RWPE2 (cell line): ENCODE measurements around the gene TCERG1L.

Source experiments
- ATAC-seq: fragments of 200-7000 bp; cut with Tn5 transposase; 3 replicates; pipeline ENCODE4 v1.9.1; 2021; ENCODE audit warnings: low read depth
- DNase-seq: peaks from one replicate; pipeline ENCODE4 v3.0.0-alpha.2; 2020; ENCODE audit warnings: low spot score
- H3K27ac ChIP-seq: fragments of 450-650 bp; 2 replicates; pipeline ENCODE4 v1.5.1; 2017; ENCODE audit warnings: mild to moderate bottlenecking; ENCODE audit not compliant: poor library complexity, severe bottlenecking
- H3K27me3 ChIP-seq: fragments of 250-450 bp; sonication (Bioruptor Pico); 2 replicates; pipeline ENCODE4 v1.5.1; 2021; ENCODE audit warnings: mild to moderate bottlenecking, moderate library complexity; ENCODE audit not compliant: insufficient read depth, poor library complexity, severe bottlenecking
- H3K36me3 ChIP-seq: fragments of 250-450 bp; sonication (Bioruptor Pico); 2 replicates; pipeline ENCODE4 v1.5.1; 2020; ENCODE audit warnings: low read depth, mild to moderate bottlenecking, moderate library complexity
- H3K4me1 ChIP-seq: fragments of 250-450 bp; sonication (Bioruptor Pico); 2 replicates; pipeline ENCODE4 v1.5.1; 2021; ENCODE audit warnings: mild to moderate bottlenecking, moderate library complexity; ENCODE audit not compliant: insufficient read depth, poor library complexity, severe bottlenecking
- H3K4me3 ChIP-seq: fragments of 250-450 bp; sonication (Bioruptor Pico); 2 replicates; pipeline ENCODE4 v1.5.1; 2021; ENCODE audit warnings: mild to moderate bottlenecking, moderate library complexity; ENCODE audit not compliant: severe bottlenecking
- H3K9me3 ChIP-seq: fragments of 250-450 bp; sonication (Bioruptor Pico); 2 replicates; pipeline ENCODE4 v1.5.1; 2021; ENCODE audit warnings: mild to moderate bottlenecking, moderate library complexity; ENCODE audit not compliant: severe bottlenecking
- TF ChIP-seq, protein P1 (sequence below): fragments of 450-650 bp; IDR thresholded peaks from one replicate; pipeline ENCODE4 v1.5.1; 2017; ENCODE audit warnings: mild to moderate bottlenecking, moderate library complexity; ENCODE audit not compliant: poor library complexity, severe bottlenecking

Gene TCERG1L

DNA sequence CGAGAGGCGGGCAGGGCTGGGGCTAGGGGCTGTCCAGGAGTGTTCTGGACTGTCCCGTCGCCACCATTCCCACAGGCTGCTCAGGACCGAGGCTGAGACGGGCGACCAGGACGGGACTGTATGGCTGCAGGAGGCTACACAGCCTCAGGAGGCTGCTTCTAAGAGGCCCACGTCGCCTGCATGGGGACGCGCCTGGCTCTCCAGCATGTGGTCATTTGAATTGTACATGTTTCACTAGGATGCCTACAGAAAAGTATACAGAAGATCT is 216.3 kb downstream of the TCERG1L start:
- DNase-seq (no peak), ATAC-seq (no peak; the same call in 2 of the 3 replicates)
- peak overlapping the region; percentile 71 for H3K27ac ChIP-seq

DNA sequence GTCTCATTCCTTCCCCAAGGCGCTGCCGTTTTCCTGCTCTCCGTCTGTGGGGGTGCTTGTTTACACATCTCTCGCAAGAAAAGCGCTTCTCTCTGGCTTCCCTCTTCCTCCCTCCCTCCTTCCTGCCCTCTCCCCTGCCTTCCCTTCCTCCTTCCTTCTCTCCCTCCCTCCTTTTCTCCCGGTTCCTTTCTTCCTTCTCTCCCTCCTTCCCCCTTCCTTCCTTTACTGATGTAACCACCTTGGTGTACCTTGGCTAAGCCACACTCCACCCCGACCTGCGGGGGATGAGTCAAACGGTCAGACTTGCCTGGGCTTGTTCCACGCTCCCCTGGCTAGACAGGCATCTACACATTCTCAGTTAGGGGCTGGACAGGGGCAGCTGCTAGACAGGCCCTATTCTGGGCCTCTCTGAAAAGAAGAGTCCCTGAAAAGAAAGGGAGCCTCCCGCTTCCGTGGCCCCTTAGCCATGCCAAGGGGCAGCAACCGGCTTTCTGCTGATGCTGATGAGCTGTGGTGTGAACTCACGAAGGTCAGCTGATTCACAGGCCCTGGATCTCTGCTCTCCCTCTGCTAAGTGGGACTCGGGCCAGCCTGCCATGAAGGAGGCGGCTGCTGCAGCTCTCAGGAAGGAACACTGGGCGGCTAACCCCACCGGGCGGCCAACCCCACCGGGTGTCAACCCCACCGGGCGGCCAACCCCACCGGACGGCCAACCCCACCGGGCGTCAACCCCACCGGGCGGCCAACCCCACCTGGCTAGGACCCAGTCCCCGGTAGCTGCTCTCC is 216.8 kb downstream of the TCERG1L start:
- no peak for DNase-seq
- ATAC-seq = peak; percentile 99

More for the DNA sequence above, 216.3 kb downstream of the TCERG1L start:
- no peak overlapping the region for H3K4me3 ChIP-seq
- TF ChIP-seq, protein P1, sequence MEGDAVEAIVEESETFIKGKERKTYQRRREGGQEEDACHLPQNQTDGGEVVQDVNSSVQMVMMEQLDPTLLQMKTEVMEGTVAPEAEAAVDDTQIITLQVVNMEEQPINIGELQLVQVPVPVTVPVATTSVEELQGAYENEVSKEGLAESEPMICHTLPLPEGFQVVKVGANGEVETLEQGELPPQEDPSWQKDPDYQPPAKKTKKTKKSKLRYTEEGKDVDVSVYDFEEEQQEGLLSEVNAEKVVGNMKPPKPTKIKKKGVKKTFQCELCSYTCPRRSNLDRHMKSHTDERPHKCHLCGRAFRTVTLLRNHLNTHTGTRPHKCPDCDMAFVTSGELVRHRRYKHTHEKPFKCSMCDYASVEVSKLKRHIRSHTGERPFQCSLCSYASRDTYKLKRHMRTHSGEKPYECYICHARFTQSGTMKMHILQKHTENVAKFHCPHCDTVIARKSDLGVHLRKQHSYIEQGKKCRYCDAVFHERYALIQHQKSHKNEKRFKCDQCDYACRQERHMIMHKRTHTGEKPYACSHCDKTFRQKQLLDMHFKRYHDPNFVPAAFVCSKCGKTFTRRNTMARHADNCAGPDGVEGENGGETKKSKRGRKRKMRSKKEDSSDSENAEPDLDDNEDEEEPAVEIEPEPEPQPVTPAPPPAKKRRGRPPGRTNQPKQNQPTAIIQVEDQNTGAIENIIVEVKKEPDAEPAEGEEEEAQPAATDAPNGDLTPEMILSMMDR = no peak
- no peaks in the 10 kb centered on the region for H3K9me3 ChIP-seq
- no peaks in the 10 kb centered on the region for H3K36me3 ChIP-seq
- no peaks in the 10 kb centered on the region for H3K4me1 ChIP-seq
- no peaks in the 10 kb centered on the region for H3K27me3 ChIP-seq

DNA sequence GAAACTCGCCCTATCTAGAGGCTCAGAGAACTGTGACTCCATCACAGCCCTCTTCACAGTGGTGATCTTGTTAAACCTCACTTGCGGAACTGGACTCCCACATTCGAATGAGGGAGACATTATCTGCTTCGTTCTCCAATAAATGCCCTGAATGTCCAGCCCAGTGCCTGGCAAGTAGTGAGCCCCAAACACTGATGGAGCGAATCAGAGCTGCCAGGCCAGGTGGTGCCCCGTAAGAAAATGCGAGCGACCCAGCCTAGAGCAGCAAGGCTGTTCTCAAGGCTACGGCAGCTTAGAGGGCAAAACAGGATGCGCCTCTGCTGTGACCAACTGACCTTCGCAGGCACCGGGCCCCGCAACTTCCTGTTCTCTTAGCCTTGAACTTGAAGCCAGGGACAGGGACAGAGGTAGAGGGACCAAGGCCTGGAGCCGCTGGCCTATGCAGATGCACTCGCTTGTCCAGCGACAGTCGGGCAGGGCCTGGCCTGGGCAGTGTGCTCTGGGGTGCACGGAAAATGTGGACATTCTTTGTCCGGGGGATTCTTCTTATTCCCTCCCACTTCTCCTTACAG is 217.6 kb downstream of the TCERG1L start:
- TF ChIP-seq, protein P1 = no peak
- DNase-seq = no peak
- no peaks in the 10 kb centered on the region for H3K27me3 ChIP-seq

More for the DNA sequence above, 216.8 kb downstream of the TCERG1L start:
- Histone ChIP-seq H3K9me3 (no peaks in the 10 kb centered on the region), H3K27ac (peak overlapping the region; percentile 71), H3K4me1 (no peaks in the 10 kb centered on the region), H3K36me3 (no peaks in the 10 kb centered on the region), H3K27me3 (no peaks in the 10 kb centered on the region), H3K4me3 (no peak overlapping the region)
- TF ChIP-seq, protein P1 = no peak

DNA sequence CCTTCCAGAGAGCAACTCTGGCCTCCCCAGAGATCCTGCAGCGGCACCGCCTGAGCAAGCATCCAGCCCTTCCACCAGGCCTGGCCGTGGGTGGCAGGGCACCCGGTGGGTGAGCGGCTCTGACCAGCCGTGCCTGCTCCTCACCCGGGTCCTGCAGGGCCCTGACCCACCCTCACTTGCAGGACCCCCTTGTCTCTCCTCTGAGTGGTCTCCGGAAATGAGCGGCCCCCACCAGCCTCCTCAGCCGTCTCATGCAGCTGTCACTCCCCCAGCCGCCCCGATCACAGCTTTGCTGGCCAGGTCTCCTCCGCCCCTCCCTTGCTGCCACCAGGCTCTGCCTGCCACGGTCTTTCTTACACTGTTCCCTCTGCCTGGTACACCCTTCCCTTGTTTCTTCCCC is 218.2 kb downstream of the TCERG1L start:
- Histone ChIP-seq H3K9me3 (no peaks in the 10 kb centered on the region), H3K36me3 (no peaks in the 10 kb centered on the region), H3K27me3 (no peaks in the 10 kb centered on the region), H3K4me1 (no peaks in the 10 kb centered on the region), H3K27ac (no peak overlapping the region), H3K4me3 (no peak overlapping the region)
- DNase-seq (no peak), ATAC-seq (no peak)
- TF ChIP-seq, protein P1 = no peak

More for the DNA sequence above, 217.6 kb downstream of the TCERG1L start:
- Histone ChIP-seq H3K4me3 (no peak overlapping the region), H3K9me3 (no peaks in the 10 kb centered on the region), H3K27ac (peak overlapping the region; percentile 71), H3K36me3 (no peaks in the 10 kb centered on the region), H3K4me1 (no peaks in the 10 kb centered on the region)
- ATAC-seq = no peak

DNA sequence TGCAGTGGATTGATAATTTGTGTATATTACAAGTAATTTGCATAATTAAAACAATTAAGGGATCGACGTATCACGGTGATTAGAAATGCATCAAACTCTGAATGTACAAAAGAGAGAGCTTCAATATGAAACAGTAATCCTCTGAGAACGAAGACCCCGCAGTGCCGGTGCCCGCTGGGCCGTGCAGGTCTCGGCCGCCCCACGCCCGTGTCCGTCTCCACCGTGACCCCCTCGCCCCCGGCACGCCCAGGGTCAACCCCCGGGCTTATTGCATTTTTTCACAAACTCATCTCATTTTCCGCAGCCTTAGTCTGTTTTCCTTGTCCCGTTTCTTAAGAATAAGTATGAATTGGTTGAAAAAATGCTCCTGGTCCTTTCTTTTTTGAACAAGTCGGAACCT is 218.6 kb downstream of the TCERG1L start:
- no peak overlapping the region for H3K27ac ChIP-seq
- ATAC-seq (no peak), DNase-seq (no peak)
- H3K4me1 ChIP-seq = no peaks in the 10 kb centered on the region
- TF ChIP-seq, protein P1 = no peak
- no peak overlapping the region for H3K4me3 ChIP-seq
- no peaks in the 10 kb centered on the region for H3K27me3 ChIP-seq
- H3K9me3 ChIP-seq = no peaks in the 10 kb centered on the region
- no peaks in the 10 kb centered on the region for H3K36me3 ChIP-seq
